Central memory CD8-positive, alpha-beta T cell (primary cell): ENCODE measurements around the gene GLUL.

Source experiments
- ATAC-seq: fragments of 150-1000 bp; cut with Tn5 transposase; replicated peaks from 2 replicates; pipeline ENCODE4 v1.10.0; 2022; ENCODE audit warnings: mild to moderate bottlenecking, moderate FRiP score, moderate number of reproducible peaks; ENCODE audit not compliant: poor library complexity, severe bottlenecking; ENCODE audit errors: extremely low read depth
- DNase-seq, 2 donors: peaks; one replicate each; pipeline ENCODE4 v3.0.0; 2021; ENCODE audit warnings: low spot score in 2 of 2
- H3K27ac Mint-ChIP-seq: one replicate; pipeline ENCODE4 v1.8.0; 2022; ENCODE audit warnings: low read depth, mild to moderate bottlenecking, moderate library complexity, mixed read lengths
- H3K27me3 Mint-ChIP-seq: one replicate; pipeline ENCODE4 v1.8.0; 2022; ENCODE audit warnings: mixed read lengths
- H3K36me3 Mint-ChIP-seq: one replicate; pipeline ENCODE4 v1.8.0; 2022; ENCODE audit warnings: mild to moderate bottlenecking, moderate library complexity, mixed read lengths; ENCODE audit not compliant: insufficient read depth
- H3K4me1 Mint-ChIP-seq: one replicate; pipeline ENCODE4 v1.8.0; 2022; ENCODE audit warnings: mixed read lengths
- H3K4me3 Mint-ChIP-seq: one replicate; pipeline ENCODE4 v1.8.0; 2022; ENCODE audit warnings: mild to moderate bottlenecking, moderate library complexity, mixed read lengths
- H3K9me3 Mint-ChIP-seq: one replicate; pipeline ENCODE4 v1.8.0; 2022; ENCODE audit warnings: mixed read lengths

The GLUL gene

GRCh38 chr1:182391362-182392049, at the start of gene GLUL:
GLUL (minus strand) TSS chr1:182391790; CDS start chr1:182388737, 3,053 bp downstream.
- Mint-ChIP-seq H3K27ac (peak within 1 kb of the TSS; percentile 98), H3K4me3 (peak within 1 kb of the TSS; percentile 96), H3K4me1 (peaks cover 36% of the 10 kb centered on the region), H3K27me3 (no peaks in the 10 kb centered on the region), H3K36me3 (peaks cover 27% of the 10 kb centered on the region), H3K9me3 (no peaks in the 10 kb centered on the region)
- peak; percentile 69 for ATAC-seq
- DNase-seq, result peak; percentile 37 to 47

GRCh38 chr1:182438326-182438725, 46.7 kb upstream of the GLUL start:
- no peak overlapping the region for H3K4me3 Mint-ChIP-seq
- ATAC-seq (no peak), DNase-seq (no peak)
- peaks cover 10% of the 10 kb centered on the region for H3K9me3 Mint-ChIP-seq
- H3K36me3 Mint-ChIP-seq, result no peaks in the 10 kb centered on the region
- no peaks in the 10 kb centered on the region for H3K4me1 Mint-ChIP-seq
- no peak overlapping the region for H3K27ac Mint-ChIP-seq
- no peaks in the 10 kb centered on the region for H3K27me3 Mint-ChIP-seq

GRCh38 chr1:182433580-182433979, 42.0 kb upstream of the GLUL start:
- Mint-ChIP-seq H3K27ac (no peak overlapping the region), H3K27me3 (no peaks in the 10 kb centered on the region), H3K36me3 (peaks cover 2% of the 10 kb centered on the region), H3K4me1 (peaks cover 15% of the 10 kb centered on the region), H3K4me3 (no peak overlapping the region), H3K9me3 (peaks cover 10% of the 10 kb centered on the region)
- DNase-seq (no peak), ATAC-seq (no peak)

GRCh38 chr1:182431278-182431677, 39.7 kb upstream of the GLUL start:
- Mint-ChIP-seq H3K36me3 (peaks cover 2% of the 10 kb centered on the region), H3K4me3 (no peak overlapping the region), H3K27me3 (no peaks in the 10 kb centered on the region), H3K9me3 (no peaks in the 10 kb centered on the region), H3K27ac (peak overlapping the region; percentile 65), H3K4me1 (peaks cover 31% of the 10 kb centered on the region)
- DNase-seq, result no peak
- ATAC-seq, result no peak

GRCh38 chr1:182430263-182431068, 38.9 kb upstream of the GLUL start:
- Mint-ChIP-seq H3K4me3 (peak overlapping the region; percentile 7), H3K27ac (peak overlapping the region; percentile 65), H3K4me1 (peaks cover 35% of the 10 kb centered on the region), H3K27me3 (no peaks in the 10 kb centered on the region), H3K9me3 (no peaks in the 10 kb centered on the region), H3K36me3 (peaks cover 3% of the 10 kb centered on the region)
- peak; percentile 88 for ATAC-seq
- peak in 1 of 2 donors; percentile 29 for DNase-seq

GRCh38 chr1:182428043-182428442, 36.5 kb upstream of the GLUL start:
- no peak for DNase-seq
- Mint-ChIP-seq H3K4me3 (no peak overlapping the region), H3K27me3 (no peaks in the 10 kb centered on the region), H3K27ac (no peak overlapping the region), H3K4me1 (peaks cover 35% of the 10 kb centered on the region), H3K9me3 (no peaks in the 10 kb centered on the region), H3K36me3 (peaks cover 5% of the 10 kb centered on the region)
- ATAC-seq, result no peak

GRCh38 chr1:182426442-182427430, 35.1 kb upstream of the GLUL start:
- no peaks in the 10 kb centered on the region for H3K27me3 Mint-ChIP-seq
- H3K36me3 Mint-ChIP-seq, result peaks cover 5% of the 10 kb centered on the region
- H3K4me3 Mint-ChIP-seq, result no peak overlapping the region
- ATAC-seq, result peak; percentile 39
- H3K27ac Mint-ChIP-seq, result peak overlapping the region; percentile 38
- H3K4me1 Mint-ChIP-seq, result peaks cover 35% of the 10 kb centered on the region
- H3K9me3 Mint-ChIP-seq, result no peaks in the 10 kb centered on the region
- DNase-seq, result no peak

GRCh38 chr1:182415789-182416188, 24.2 kb upstream of the GLUL start:
- no peak overlapping the region for H3K4me3 Mint-ChIP-seq
- no peaks in the 10 kb centered on the region for H3K36me3 Mint-ChIP-seq
- no peak for DNase-seq
- peaks cover 38% of the 10 kb centered on the region for H3K27me3 Mint-ChIP-seq
- H3K4me1 Mint-ChIP-seq, result no peaks in the 10 kb centered on the region
- H3K27ac Mint-ChIP-seq, result no peak overlapping the region
- H3K9me3 Mint-ChIP-seq, result no peaks in the 10 kb centered on the region
- no peak for ATAC-seq

- Mint-ChIP-seq H3K27ac (no peak overlapping the region), H3K36me3 (no peaks in the 10 kb centered on the region), H3K4me3 (no peak overlapping the region), H3K4me1 (no peaks in the 10 kb centered on the region), H3K9me3 (no peaks in the 10 kb centered on the region), H3K27me3 (peaks cover 55% of the 10 kb centered on the region)
- ATAC-seq (no peak), DNase-seq (no peak)
Measured at GRCh38 chr1:182413969-182414368, 22.4 kb upstream of the GLUL start.

- no peak for ATAC-seq
- no peak overlapping the region for H3K27ac Mint-ChIP-seq
- no peak overlapping the region for H3K4me3 Mint-ChIP-seq
- H3K36me3 Mint-ChIP-seq, result no peaks in the 10 kb centered on the region
- H3K27me3 Mint-ChIP-seq, result peaks cover 56% of the 10 kb centered on the region
- H3K4me1 Mint-ChIP-seq, result no peaks in the 10 kb centered on the region
- DNase-seq, result no peak
- H3K9me3 Mint-ChIP-seq, result no peaks in the 10 kb centered on the region
Measured at GRCh38 chr1:182413486-182413885, 21.9 kb upstream of the GLUL start.

- H3K36me3 Mint-ChIP-seq, result no peaks in the 10 kb centered on the region
Measured at GRCh38 chr1:182410620-182411273, 19.2 kb upstream of the GLUL start.

GRCh38 chr1:182410138-182410537, 18.5 kb upstream of the GLUL start:
- H3K4me3 Mint-ChIP-seq, result no peak overlapping the region
- no peak overlapping the region for H3K27ac Mint-ChIP-seq
- DNase-seq (no peak), ATAC-seq (no peak)
- H3K4me1 Mint-ChIP-seq, result no peaks in the 10 kb centered on the region
- H3K27me3 Mint-ChIP-seq, result peaks cover 75% of the 10 kb centered on the region
- no peaks in the 10 kb centered on the region for H3K36me3 Mint-ChIP-seq
- peaks cover 6% of the 10 kb centered on the region for H3K9me3 Mint-ChIP-seq

More at GRCh38 chr1:182410620-182411273, 19.2 kb upstream of the GLUL start:
- Mint-ChIP-seq H3K9me3 (peaks cover 1% of the 10 kb centered on the region), H3K27me3 (peaks cover 75% of the 10 kb centered on the region), H3K27ac (no peak overlapping the region), H3K4me3 (no peak overlapping the region), H3K4me1 (no peaks in the 10 kb centered on the region)
- ATAC-seq (no peak), DNase-seq (no peak)
